ENCODE measurements around the gene GATAD2A. TPM values are rescaled to one million over a fixed set of nuclear protein-coding genes. Genes with fewer than 3 reads are reported as not detected.
A peak's percentile ranks its signal among the peaks of the same experiment; 100 is the strongest.

Gene GATAD2A
- total and polyA plus RNA-seq, 2 of the 13 experiments (the other 11 are each of a cell fraction or from before 2014, with no cell fraction given) = 16.8 to 28.6 TPM

- TF ChIP-seq RBM39 (IDR thresholded peaks at IDR 0.05; ENCODE audit: low read depth, low read length, poor library complexity, severe bottlenecking) = peak; percentile 55
- TF ChIP-seq TFE3 (CRISPR knock-in tag; IDR thresholded peaks at IDR 0.05) = no peak
- no peak for TF ChIP-seq ZBTB42 (CRISPR knock-in tag; IDR thresholded peaks at IDR 0.05)
- no peak for TF ChIP-seq BRF2 (CRISPR knock-in tag; IDR thresholded peaks at IDR 0.05)
- peak; percentile 62; the same call in 1 of the 2 replicates for TF ChIP-seq HNRNPL (IDR thresholded peaks at IDR 0.05; ENCODE audit: low read depth, low read length)
- no peak for TF ChIP-seq THRA (CRISPR knock-in tag; IDR thresholded peaks at IDR 0.05; ENCODE audit: borderline replicate concordance)
- no peak for TF ChIP-seq RBAK (CRISPR knock-in tag; IDR thresholded peaks at IDR 0.05)
- TF ChIP-seq TBL1XR1 (IDR thresholded peaks at IDR 0.05; ENCODE audit: borderline replicate concordance, low read length, partially characterized antibody) = no peak
- TF ChIP-seq ZNF460 (CRISPR knock-in tag; IDR thresholded peaks at IDR 0.05; ENCODE audit: borderline replicate concordance) = no peak
- TF ChIP-seq CEBPG (CRISPR knock-in tag; IDR thresholded peaks at IDR 0.05) = no peak
- no peak for TF ChIP-seq MIER2 (CRISPR knock-in tag; IDR thresholded peaks at IDR 0.05)
- no peak for TF ChIP-seq IKZF4 (CRISPR knock-in tag; IDR thresholded peaks at IDR 0.05; ENCODE audit: borderline replicate concordance, low read depth, not compliant biosample characterization)
- no peak for TF ChIP-seq TCF7L2 (IDR thresholded peaks at IDR 0.05; ENCODE audit: low read depth, low read length)
- no peak for TF ChIP-seq LBX2 (CRISPR knock-in tag; IDR thresholded peaks at IDR 0.05; ENCODE audit: borderline replicate concordance)
- no peak for TF ChIP-seq MYPOP (CRISPR knock-in tag; IDR thresholded peaks at IDR 0.05)
- no peak for TF ChIP-seq EED (CRISPR knock-in tag; IDR thresholded peaks at IDR 0.05)
- TF ChIP-seq ZNF839 (CRISPR knock-in tag; IDR thresholded peaks at IDR 0.05; ENCODE audit: borderline replicate concordance) = no peak
- TF ChIP-seq TEAD3 (CRISPR knock-in tag; optimal IDR thresholded peaks at IDR 0.05; ENCODE audit: borderline replicate concordance) = peak; percentile 45
- TF ChIP-seq STAT5B (CRISPR knock-in tag; IDR thresholded peaks at IDR 0.05) = no peak
- no peak for TF ChIP-seq PHB2 (IDR thresholded peaks at IDR 0.05; ENCODE audit: partially characterized antibody)
- no peak for TF ChIP-seq U2AF1 (optimal IDR thresholded peaks at IDR 0.05; ENCODE audit: low read depth, low read length)
- no peak for TF ChIP-seq ETV5 (CRISPR knock-in tag; IDR thresholded peaks at IDR 0.05; ENCODE audit: borderline replicate concordance)
Measured at GRCh38 chr19:19461671-19462622, 56.5 kb downstream of the GATAD2A start (continued).
